ENCODE data around the gene PAQR6. TPM values are rescaled to one million over a fixed set of nuclear protein-coding genes. Genes with fewer than 3 reads are reported as not detected.
"Not testable (repeated sequence)": the region's sequence is repeated elsewhere in the genome, so short reads cannot be mapped to it uniquely, and the experiment has no call there.

The PAQR6 gene
- polyA plus RNA-seq, 3 donors = 5.0 to 7.1 (median 7.1) TPM

DNA sequence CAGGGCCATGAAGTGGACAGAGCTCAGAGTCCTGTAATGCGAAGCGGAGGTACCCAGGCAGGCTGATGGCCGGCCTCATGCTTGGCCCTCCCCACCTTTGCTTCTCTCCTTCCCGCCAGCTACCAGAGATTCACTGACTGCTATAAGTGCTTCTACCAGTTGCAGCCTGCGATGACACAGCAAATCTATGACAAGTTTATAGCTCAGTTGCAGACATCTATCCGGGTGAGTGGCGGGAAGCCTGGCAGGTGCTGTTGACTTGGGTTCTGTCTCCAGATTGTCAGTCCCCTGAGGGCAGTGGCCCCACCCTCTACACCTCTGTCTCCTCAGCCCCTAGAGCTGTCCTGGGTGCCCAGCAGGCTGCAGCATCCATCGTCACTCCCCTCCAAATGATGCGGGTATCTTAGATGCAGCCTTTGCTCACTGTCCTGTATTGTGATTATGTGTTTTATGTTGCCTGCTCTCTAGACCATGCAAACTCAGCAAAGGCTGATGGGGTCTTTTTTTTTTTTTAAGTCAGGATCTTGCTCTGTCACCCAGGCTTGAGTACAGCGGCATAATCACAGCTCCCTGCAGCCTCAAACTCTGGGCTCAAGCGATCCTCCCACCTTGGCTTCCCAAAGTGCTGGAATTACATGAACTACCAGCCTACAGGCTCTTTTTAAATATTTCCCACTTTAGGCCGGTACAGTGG lies 15.5 kb downstream of the PAQR6 start:
- no peak for DNase-seq

- no peak for DNase-seq
Observed at GRCh38 chr1:156230473-156230837, 17.4 kb downstream of the PAQR6 start.

DNA sequence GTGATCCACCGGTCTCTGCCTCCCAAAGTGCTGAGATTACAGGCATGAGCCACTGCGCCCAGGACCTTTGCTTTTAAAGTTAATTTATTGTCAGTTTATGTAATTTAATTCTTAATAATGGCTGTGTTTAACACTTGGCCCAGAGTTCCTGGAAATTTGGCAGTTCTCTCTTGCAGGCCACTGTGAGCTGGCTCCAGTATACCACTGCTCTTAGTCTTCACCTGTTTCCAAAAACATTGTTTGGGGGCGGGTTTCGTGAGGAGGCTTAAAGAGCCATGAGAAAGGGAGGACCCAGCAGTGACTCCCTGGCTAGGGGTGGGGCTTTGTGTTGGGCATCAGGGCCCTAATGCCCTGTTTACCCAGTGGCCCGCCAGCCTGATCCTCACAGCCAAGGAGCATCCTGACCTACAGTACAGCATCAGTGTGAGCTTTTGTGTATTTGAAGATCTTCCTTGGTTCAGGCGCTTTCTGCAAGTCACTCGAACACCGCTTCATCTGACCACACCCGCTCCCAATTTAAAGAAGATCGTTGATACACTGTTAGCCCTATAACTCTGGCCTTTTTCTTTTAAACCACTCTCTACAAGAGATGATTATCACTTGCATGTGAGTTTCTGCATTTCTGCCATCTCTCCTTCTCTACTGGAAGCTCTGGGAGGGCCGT lies 17.9 kb downstream of the PAQR6 start:
- no peak for DNase-seq

DNA sequence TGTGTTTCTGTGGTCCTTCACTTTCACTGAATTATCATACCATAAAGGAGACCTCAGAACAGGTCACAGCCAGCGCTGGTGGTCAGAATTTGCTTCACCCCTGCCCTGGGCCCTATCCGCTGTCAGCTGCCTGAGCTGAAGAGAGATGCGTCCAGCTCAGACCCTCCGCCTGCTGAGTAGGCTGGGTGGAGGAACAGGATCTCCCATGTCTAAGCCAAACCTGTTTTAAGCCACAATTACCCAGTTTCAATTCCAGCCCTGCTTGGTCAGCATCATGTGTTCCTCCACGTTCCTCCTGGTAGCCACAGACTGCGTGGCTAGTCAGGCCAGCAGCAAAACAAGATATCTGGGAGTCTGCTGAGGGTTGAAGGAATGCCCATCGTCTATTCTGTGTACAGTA lies 19.4 kb downstream of the PAQR6 start:
- no peak for DNase-seq

DNA sequence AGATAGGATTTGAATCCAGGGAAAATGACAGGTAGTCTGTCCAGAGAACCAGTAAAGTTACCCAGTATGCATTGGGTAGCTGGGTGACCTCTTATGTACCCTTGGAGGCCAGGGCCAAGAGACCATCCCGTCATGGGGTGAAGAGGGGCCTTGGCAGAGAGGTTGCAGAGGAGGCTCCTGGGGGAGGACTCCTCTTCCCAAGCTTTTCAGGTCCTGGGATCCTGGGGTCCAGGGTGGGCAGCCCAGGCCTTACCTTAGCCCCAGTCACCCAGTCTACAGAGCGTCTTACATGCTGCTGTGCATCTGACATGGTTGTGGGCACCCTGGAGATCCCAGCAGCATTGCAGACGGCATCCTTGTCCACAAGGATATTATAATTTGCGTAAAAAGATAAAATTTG lies 21.1 kb downstream of the PAQR6 start:
- DNase-seq = no peak

DNA sequence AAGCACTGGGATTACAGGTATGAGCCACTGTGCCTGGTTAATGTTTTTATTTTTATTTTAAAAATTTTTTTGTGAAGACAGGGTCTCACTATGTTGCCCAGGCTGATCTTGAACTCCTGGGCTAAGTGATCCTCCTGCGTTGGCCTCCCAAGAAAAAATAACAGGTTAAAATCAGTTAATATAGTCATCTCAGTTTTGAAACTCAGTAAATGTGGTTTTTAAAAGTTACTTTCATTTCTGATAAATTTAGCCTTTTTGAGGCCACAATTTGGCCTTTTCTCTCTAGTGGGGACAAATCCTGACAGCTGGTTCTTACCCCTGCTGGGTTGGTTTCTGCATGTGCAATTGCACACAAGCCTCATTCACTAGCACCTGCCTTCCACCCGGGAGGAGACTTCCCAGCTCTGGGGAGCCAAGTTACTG lies 21.7 kb downstream of the PAQR6 start:
- DNase-seq = no peak

GRCh38 chr1:156225677-156226014 lies 22.2 kb downstream of the PAQR6 start:
- DNase-seq = no peak

GRCh38 chr1:156221986-156222692 lies 25.7 kb downstream of the PAQR6 start:
- no peak for DNase-seq

DNA sequence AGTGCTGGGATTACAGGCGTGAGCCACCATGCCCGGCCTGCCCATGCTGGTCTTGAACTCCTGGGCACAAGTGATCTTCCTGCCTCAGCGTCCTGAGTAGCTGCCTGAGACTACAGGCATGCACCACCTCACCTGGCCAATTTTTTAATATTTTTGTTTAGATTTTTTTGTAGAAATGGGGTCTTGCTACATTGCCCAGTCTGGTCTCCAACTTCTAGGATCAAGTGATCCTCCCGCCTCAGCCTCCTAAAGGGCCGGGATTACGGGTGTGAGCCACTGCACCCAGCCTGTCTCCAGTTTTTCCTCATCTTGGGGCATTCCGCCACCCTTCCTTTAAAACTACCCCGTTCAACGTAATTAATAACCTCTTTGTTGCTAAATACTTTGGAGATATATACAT lies 27.6 kb downstream of the PAQR6 start:
- DNase-seq = no peak

GRCh38 chr1:156217871-156218270 lies 30.0 kb downstream of the PAQR6 start:
- DNase-seq = no peak

- not testable (repeated sequence) for DNase-seq
Observed at GRCh38 chr1:156216361-156217086, 31.3 kb downstream of the PAQR6 start.

- DNase-seq = no peak
Observed at GRCh38 chr1:156214024-156214748, 33.7 kb downstream of the PAQR6 start.

- no peak for DNase-seq
Observed at GRCh38 chr1:156213644-156213966, 34.3 kb downstream of the PAQR6 start.

GRCh38 chr1:156212833-156213643 lies 34.8 kb downstream of the PAQR6 start, which contains the start of gene PMF1:
Gene PMF1 (plus strand): TSS chr1:156213007. CDS start chr1:156213016, 9 bp downstream.
- peak; percentile 96 for DNase-seq

DNA sequence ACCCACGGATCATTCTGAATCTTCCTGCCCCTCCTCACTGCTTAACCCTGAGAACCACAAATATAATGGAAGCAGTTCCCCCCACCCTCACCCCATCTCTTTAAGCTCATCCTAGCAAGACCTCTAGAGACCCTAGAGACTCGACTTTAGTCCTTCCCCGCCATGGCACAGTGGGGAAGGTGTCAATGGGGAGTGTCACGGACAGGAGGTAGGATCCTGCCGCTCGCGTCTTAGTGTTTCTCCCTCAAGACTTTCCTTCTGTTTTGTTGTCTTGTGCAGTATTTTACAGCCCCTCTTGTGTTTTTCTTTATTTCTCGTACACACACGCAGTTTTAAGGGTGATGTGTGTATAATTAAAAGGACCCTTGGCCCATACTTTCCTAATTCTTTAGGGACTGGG lies 35.7 kb downstream of the PAQR6 start:
- DNase-seq = no peak

GRCh38 chr1:156211243-156211642 lies 36.6 kb downstream of the PAQR6 start:
- DNase-seq = no peak

GRCh38 chr1:156204686-156205085 lies 43.2 kb downstream of the PAQR6 start:
- DNase-seq = no peak

GRCh38 chr1:156203331-156203730 lies 44.5 kb downstream of the PAQR6 start:
- no peak for DNase-seq

DNA sequence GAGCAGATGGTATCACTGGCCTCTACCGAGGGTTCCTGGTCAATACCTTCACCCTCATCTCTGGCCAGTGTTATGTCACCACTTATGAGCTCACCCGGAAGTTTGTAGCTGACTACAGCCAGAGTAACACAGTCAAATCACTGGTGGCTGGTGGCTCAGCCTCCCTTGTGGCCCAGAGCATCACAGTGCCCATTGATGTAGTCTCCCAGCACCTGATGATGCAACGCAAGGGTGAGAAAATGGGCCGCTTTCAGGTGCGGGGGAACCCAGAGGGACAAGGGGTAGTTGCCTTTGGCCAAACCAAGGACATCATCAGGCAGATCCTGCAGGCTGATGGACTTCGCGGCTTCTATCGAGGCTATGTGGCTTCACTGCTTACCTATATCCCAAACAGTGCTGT lies 47.8 kb downstream of the PAQR6 start:
- no peak for DNase-seq

DNA sequence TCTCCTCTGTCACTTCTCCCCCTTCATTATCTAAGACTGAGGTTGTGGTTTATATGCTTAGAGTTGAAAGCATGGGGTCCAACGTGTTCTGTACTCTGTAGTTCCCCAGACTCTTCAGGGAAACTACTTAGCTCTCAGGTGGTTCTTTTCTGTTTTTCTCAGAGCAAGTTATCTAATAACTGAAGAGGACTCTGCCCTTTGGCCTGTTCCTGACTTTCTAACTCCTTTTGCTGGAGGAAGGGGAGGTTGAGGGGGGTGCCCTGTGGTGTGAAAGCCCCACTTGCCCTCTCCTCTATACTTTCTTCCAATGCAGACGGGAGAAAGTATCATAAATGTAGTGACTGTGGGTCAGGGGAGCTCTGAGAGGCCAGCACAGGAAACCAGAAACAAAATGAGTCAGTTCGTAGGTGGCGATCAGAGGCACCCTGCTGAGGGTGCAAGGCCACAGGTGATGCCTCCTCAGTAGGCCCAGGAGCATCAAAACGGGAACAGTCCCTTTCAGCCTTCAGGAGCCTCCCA lies 49.0 kb downstream of the PAQR6 start:
- DNase-seq = no peak

GRCh38 chr1:156196445-156196844 lies 51.4 kb downstream of the PAQR6 start:
- DNase-seq = no peak
